GM15510 (cell line): ENCODE results near the gene EPPIN.

ENCODE experiments used
- POLR2A ChIP-seq: IDR thresholded peaks from 3 replicates; pipeline ENCODE4 v1.6.1; 2011; ENCODE audit warnings: borderline replicate concordance; ENCODE audit not compliant: insufficient read length; ENCODE audit errors: extremely low read depth

EPPIN gene

GRCh38 chr20:45548410-45548809 lies 1.2 kb upstream of the EPPIN start:
- TF ChIP-seq POLR2A, result no peak

GRCh38 chr20:45545754-45546453 lies 1.3 kb downstream of the EPPIN start:
- no peak for TF ChIP-seq POLR2A

- no peak for TF ChIP-seq POLR2A
Observed at GRCh38 chr20:45545351-45545750, 1.9 kb downstream of the EPPIN start.

GRCh38 chr20:45539382-45539781 lies 7.8 kb downstream of the EPPIN start, which contains the start of gene WFDC6:
Gene WFDC6 (minus strand): TSS chr20:45539482. CDS start chr20:45539407, 75 bp downstream.
- TF ChIP-seq POLR2A, result no peak

GRCh38 chr20:45538209-45538799 lies 8.9 kb downstream of the EPPIN start:
- TF ChIP-seq POLR2A, result no peak

GRCh38 chr20:45527294-45527693 lies 19.9 kb downstream of the EPPIN start:
- TF ChIP-seq POLR2A, result no peak

GRCh38 chr20:45523821-45524220 lies 23.4 kb downstream of the EPPIN start:
- TF ChIP-seq POLR2A, result no peak

GRCh38 chr20:45518282-45518681 lies 28.9 kb downstream of the EPPIN start:
- TF ChIP-seq POLR2A, result no peak

GRCh38 chr20:45515147-45515913 lies 31.9 kb downstream of the EPPIN start, which contains the start of gene SPINT3:
Gene SPINT3 (minus strand): TSS chr20:45515622. CDS start chr20:45515608, 14 bp downstream.
- TF ChIP-seq POLR2A, result no peak

- TF ChIP-seq POLR2A, result no peak
Observed at GRCh38 chr20:45510242-45510862, 36.8 kb downstream of the EPPIN start.

- TF ChIP-seq POLR2A, result no peak
Observed at GRCh38 chr20:45509091-45509490, 38.1 kb downstream of the EPPIN start.

GRCh38 chr20:45508068-45508886 lies 38.9 kb downstream of the EPPIN start:
- TF ChIP-seq POLR2A, result no peak

GRCh38 chr20:45507011-45507820 lies 40.0 kb downstream of the EPPIN start:
- TF ChIP-seq POLR2A, result no peak

- no peak for TF ChIP-seq POLR2A
Observed at GRCh38 chr20:45506398-45506797, 40.8 kb downstream of the EPPIN start.

- TF ChIP-seq POLR2A, result no peak
Observed at GRCh38 chr20:45503403-45503802, 43.8 kb downstream of the EPPIN start.
